Skeletal muscle satellite cell (primary cell): Measurements from ENCODE around the gene HOXB3.

ENCODE experiments used
- H3K27me3 ChIP-seq: 2 replicates; pipeline ENCODE4 v1.7.0; 2013; ENCODE audit warnings: low read length; ENCODE audit not compliant: control insufficient read depth, insufficient read depth
- H3K36me3 ChIP-seq: 2 replicates; pipeline ENCODE4 v1.7.0; 2013; ENCODE audit warnings: mild to moderate bottlenecking, control low read depth, low read length; ENCODE audit not compliant: insufficient read depth
- H3K4me1 ChIP-seq: 2 replicates; pipeline ENCODE4 v1.7.0; 2013; ENCODE audit warnings: low read length; ENCODE audit not compliant: control insufficient read depth, insufficient read depth
- H3K4me2 ChIP-seq: 2 replicates; pipeline ENCODE4 v1.7.0; 2013; ENCODE audit warnings: mild to moderate bottlenecking, low read length
- H3K4me3 ChIP-seq: 2 replicates; pipeline ENCODE4 v1.7.0; 2013; ENCODE audit warnings: low read length
- H3K9ac ChIP-seq: 2 replicates; pipeline ENCODE4 v1.7.0; 2013; ENCODE audit warnings: mild to moderate bottlenecking, low read depth, low read length, moderate library complexity
- H3K9me3 ChIP-seq: replicated peaks from 2 replicates; pipeline ENCODE4 v1.7.0; 2013; ENCODE audit warnings: mild to moderate bottlenecking, control low read depth, low read length

HOXB3 gene

DNA sequence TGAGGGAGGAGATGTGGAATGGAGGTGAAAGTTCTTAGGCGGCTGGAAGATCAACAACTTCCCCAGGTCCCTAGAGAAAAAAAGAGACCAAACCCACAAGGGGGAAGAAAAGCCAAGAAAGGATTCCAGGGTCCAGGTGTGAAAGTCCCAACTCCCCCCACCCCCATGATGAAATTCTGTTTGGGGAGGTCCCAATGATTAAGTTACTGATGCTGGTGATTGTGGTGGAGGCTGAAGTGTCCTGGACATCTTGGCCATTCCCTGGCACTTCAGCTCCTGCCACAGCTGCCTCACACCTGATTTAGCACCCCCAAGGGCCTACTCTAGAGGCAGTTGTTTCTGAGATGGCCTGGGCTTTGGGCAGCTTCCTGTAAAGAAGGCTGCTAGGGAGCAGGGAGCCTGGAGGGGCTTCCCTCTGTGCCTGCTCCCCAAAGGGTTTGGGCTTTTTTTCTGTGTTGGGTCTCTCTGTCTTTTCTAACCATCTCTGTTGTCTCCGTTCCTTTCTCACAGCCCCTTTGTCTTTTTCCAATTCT, 25.0 kb downstream of the HOXB3 start:
- no peaks in the 10 kb centered on the region for H3K27me3 ChIP-seq
- H3K9ac ChIP-seq = peak overlapping the region; percentile 84
- H3K4me2 ChIP-seq = peak overlapping the region; percentile 94
- H3K36me3 ChIP-seq = peaks cover 11% of the 10 kb centered on the region
- H3K4me3 ChIP-seq = peak overlapping the region; percentile 72
- no peaks in the 10 kb centered on the region for H3K9me3 ChIP-seq
- H3K4me1 ChIP-seq = peaks cover 28% of the 10 kb centered on the region

GRCh38 chr17:48564188-48565021, 25.6 kb downstream of the HOXB3 start:
- Histone ChIP-seq H3K4me2 (peak overlapping the region; percentile 94), H3K36me3 (peaks cover 12% of the 10 kb centered on the region), H3K9ac (peak overlapping the region; percentile 84), H3K27me3 (no peaks in the 10 kb centered on the region), H3K4me1 (peaks cover 27% of the 10 kb centered on the region), H3K9me3 (no peaks in the 10 kb centered on the region), H3K4me3 (peak overlapping the region; percentile 72)

GRCh38 chr17:48563867-48564187, 26.2 kb downstream of the HOXB3 start:
- peaks cover 27% of the 10 kb centered on the region for H3K4me1 ChIP-seq
- peaks cover 16% of the 10 kb centered on the region for H3K36me3 ChIP-seq
- H3K4me2 ChIP-seq = peak overlapping the region; percentile 94
- no peaks in the 10 kb centered on the region for H3K9me3 ChIP-seq
- peak overlapping the region; percentile 84 for H3K9ac ChIP-seq
- peak overlapping the region; percentile 72 for H3K4me3 ChIP-seq
- no peaks in the 10 kb centered on the region for H3K27me3 ChIP-seq

DNA sequence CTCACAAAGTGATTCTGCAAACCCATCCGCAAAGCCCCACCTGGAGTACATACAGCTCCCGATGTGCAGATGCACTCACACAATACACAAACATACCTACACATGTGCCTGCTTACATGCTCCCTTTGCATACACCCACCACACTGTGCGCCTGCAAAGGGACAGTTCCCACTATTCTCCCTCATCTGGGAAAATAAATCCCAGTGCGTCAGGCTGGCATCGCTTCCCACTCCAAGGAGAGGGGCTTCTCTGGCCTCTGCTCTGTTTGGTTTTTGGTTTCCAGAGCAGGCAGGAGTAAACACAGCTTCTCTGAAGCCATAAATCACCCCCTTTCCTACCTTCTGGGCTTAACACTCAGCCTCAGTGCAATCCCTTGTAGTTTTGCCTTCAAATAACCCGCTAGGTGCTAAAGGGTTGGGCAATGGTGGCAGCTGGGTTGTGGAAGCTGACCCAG, 26.6 kb downstream of the HOXB3 start:
- Histone ChIP-seq H3K36me3 (peaks cover 16% of the 10 kb centered on the region), H3K4me2 (peak overlapping the region; percentile 94), H3K9ac (no peak overlapping the region), H3K27me3 (no peaks in the 10 kb centered on the region), H3K4me3 (peak overlapping the region; percentile 72), H3K4me1 (peaks cover 27% of the 10 kb centered on the region), H3K9me3 (no peaks in the 10 kb centered on the region)

- Histone ChIP-seq H3K36me3 (peaks cover 16% of the 10 kb centered on the region), H3K9me3 (no peaks in the 10 kb centered on the region), H3K4me2 (peak overlapping the region; percentile 94), H3K27me3 (no peaks in the 10 kb centered on the region), H3K9ac (no peak overlapping the region), H3K4me1 (peaks cover 27% of the 10 kb centered on the region), H3K4me3 (no peak overlapping the region)
These were observed 27.1 kb downstream of the HOXB3 start for GRCh38 chr17:48562934-48563333.

- Histone ChIP-seq H3K4me2 (peak overlapping the region; percentile 21), H3K36me3 (peaks cover 16% of the 10 kb centered on the region), H3K4me3 (no peak overlapping the region), H3K9me3 (no peaks in the 10 kb centered on the region), H3K9ac (no peak overlapping the region), H3K4me1 (peaks cover 31% of the 10 kb centered on the region), H3K27me3 (no peaks in the 10 kb centered on the region)
These were observed 27.9 kb downstream of the HOXB3 start for GRCh38 chr17:48561884-48562810.

DNA sequence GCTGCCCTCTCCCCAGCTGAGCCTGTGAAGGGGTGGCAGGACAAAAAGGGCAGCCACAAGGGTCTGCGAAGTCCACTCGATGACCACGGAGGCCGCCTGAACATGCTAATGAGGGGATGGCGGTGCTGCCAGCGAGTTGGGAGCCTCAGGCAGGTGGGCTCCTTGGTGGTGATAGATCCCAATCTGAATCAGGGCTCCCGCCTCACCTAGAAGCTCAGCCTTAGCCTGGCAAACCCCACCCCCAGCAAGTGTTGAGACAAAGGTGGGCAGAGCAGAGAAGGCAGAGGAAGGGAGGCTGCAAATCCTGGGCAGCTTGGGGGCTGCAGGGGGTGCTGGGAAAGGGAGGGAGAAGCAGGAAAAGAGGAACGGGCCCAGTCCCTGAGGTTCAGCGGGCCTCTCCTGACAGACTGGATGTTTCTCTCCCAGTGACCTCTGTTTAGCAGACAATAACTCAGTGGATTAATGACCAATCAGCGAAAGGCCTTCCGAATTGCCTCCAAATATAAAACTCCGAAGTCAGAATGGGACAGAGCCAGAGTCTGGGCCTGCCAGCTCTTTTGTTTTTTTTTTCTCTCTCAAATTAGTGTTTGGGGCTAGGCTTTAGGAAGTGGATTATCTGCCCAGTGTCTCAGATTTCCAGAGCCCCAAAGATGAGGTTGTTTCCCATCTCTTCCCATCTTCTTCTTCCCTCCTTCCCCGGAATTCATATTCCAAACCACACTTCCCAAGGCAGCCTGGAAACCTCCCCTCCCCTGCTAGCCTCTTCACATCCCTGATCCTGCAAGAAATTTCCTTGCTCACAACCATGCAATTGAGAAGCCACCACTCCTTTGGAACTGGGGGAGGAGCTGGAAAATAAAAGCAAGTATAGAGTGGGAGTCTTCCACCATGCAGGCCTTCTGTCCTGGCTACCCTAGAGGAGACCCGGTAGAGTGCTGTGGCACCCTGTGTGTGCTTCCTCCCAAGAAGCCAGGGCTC, 29.9 kb downstream of the HOXB3 start:
- no peak overlapping the region for H3K4me2 ChIP-seq
- H3K4me3 ChIP-seq = no peak overlapping the region
- H3K9me3 ChIP-seq = no peaks in the 10 kb centered on the region
- H3K9ac ChIP-seq = no peak overlapping the region
- H3K4me1 ChIP-seq = peaks cover 41% of the 10 kb centered on the region
- no peaks in the 10 kb centered on the region for H3K27me3 ChIP-seq
- peaks cover 16% of the 10 kb centered on the region for H3K36me3 ChIP-seq

DNA sequence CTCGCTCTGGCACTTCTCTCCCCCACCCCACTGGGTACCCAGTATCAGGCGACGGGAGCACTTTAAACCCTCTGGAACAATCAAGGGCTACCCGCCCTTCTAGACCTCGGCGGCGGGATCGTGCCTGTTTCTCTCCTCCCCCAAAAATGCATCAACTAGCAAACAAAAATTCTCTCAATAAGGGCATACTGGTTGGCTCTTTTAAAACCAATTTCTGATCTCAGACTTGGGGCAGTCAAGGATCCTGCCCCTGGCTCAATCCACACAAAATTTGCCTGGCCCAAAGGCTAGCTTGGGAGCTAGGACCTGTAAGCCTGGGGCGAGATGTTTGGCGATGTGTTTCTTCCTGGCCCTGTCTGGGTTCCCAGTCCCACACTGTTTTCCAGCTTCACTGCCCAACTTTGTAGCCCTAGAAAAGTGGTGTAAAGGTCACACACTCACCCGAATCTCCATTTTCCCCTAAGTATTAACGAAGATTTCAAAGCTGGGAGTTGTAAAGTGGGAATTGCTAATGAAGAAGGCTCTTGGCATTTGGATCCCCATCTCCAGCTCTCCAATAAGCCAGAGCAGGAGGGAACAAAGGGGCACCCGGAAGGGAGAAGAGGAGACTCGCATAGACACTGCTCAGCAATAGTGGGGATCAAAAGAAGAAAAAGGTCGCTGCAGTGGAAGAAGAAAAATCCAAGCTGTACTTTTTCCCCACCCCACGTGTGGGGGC, 30.8 kb downstream of the HOXB3 start:
- Histone ChIP-seq H3K4me3 (no peak overlapping the region), H3K9me3 (no peaks in the 10 kb centered on the region), H3K9ac (no peak overlapping the region), H3K36me3 (peaks cover 16% of the 10 kb centered on the region), H3K4me1 (peaks cover 41% of the 10 kb centered on the region), H3K27me3 (no peaks in the 10 kb centered on the region), H3K4me2 (no peak overlapping the region)

DNA sequence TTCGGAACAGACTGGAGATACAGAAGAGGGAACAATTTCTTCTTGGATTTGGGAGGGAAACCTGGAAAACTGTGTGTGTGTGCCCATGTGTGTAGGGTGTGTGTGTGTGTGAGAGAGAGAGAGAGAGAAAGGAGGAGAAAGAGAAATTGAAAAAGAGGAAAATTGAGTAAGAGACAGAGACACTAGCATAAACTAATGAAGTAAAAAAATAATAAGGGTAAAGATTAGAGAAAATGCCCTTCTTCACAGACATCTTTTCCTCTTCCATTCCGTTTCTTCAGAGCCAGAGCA, 31.3 kb downstream of the HOXB3 start:
- peaks cover 43% of the 10 kb centered on the region for H3K4me1 ChIP-seq
- peaks cover 16% of the 10 kb centered on the region for H3K36me3 ChIP-seq
- H3K4me3 ChIP-seq = no peak overlapping the region
- no peaks in the 10 kb centered on the region for H3K9me3 ChIP-seq
- H3K4me2 ChIP-seq = no peak overlapping the region
- H3K9ac ChIP-seq = no peak overlapping the region
- H3K27me3 ChIP-seq = no peaks in the 10 kb centered on the region

DNA sequence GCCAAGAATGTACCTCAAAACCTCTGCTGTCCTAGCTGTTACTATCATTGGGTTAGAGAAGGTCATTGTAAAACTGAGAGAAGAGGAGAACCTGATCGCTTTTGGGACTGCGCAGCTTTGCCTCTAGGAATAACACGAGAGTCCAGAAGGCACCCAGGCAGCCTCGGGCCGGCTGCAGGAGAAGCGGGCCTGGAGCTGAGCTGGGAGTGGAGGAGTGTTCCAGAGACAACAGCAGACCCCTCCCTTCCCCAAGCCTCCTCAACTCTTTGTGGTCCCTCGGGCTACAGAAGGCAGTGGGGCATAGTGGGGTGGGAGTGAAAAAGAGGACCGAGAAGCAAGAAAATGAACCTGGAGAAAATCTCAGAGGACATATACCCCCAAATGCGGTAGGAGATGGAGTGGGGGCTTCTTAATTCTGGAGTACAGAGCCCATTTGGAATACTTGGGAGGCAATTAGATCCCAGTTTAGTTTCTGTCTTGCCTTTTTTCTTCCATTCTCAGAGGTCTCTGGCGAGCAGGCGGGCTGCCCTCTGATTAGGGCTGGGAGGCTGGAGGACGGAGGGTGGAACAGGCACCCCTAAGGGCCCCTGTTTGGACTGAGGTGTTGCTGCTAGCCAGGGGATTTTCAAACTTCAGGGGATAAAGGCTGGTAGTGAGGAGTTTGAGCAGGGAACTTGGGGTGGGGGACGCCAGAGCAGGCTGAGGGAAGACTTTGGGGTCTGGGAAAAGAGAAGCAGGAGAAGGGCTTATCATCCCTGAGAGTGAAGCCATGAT, 31.8 kb downstream of the HOXB3 start:
- Histone ChIP-seq H3K9ac (no peak overlapping the region), H3K27me3 (no peaks in the 10 kb centered on the region), H3K4me3 (no peak overlapping the region), H3K4me1 (peaks cover 44% of the 10 kb centered on the region), H3K9me3 (no peaks in the 10 kb centered on the region), H3K36me3 (peaks cover 16% of the 10 kb centered on the region), H3K4me2 (no peak overlapping the region)
